SK-N-SH (cell line): ENCODE measurements around the gene NFKB2. TPM values are rescaled to one million over a fixed set of nuclear protein-coding genes. Genes with fewer than 3 reads are reported as not detected.

Experiments used
- CTCF ChIA-PET: fragments of 300-600, 350-600 bp; formaldehyde crosslinking; extraction: SDS; loops from one replicate; lab custom pipeline; 2021; lab: Yijun Ruan, JAX
- POLR2A ChIA-PET: fragments of 350-600 bp; sonication (Branson Sonifier 250); formaldehyde crosslinking; extraction: SDS; loops from one replicate; lab custom pipeline; 2020; ENCODE audit warnings: antibody characterized with exemption, inconsistent platforms; lab: Yijun Ruan, JAX
- DNase-seq: peaks from one replicate; pipeline ENCODE4 v3.0.0; 2012
- H2AFZ ChIP-seq: fragments of 200-600 bp; sonication (generic); 2 replicates; pipeline ENCODE4 v1.8.1; 2016; ENCODE audit warnings: antibody characterized with exemption, mild to moderate bottlenecking, low read depth
- H3F3A ChIP-seq: fragments of 200-600 bp; sonication (generic); replicated peaks from 2 replicates; pipeline ENCODE3; 2016; ENCODE audit warnings: antibody characterized with exemption, mild to moderate bottlenecking; ENCODE audit not compliant: insufficient read depth
- H3K27ac ChIP-seq, 2 experiments: fragments of 200-500 bp in 1 of 2; fragments of 200-600 bp in 1 of 2; sonication (Bioruptor generic) in 1 of 2; sonication (generic), shearing (Covaris generic) in 1 of 2; 2 replicates each; pipeline versions ENCODE4 v1.5.1 to v1.6.1; 2014 to 2016; ENCODE audit warnings: low read depth in 2 of 2, inconsistent platforms in 1 of 2, low read length in 1 of 2, mild to moderate bottlenecking in 1 of 2, mixed read lengths in 1 of 2
- H3K27me3 ChIP-seq: fragments of 200-600 bp; sonication (generic), shearing (Covaris generic); 2 replicates; pipeline ENCODE4 v1.6.1; 2016; ENCODE audit warnings: mixed run types; ENCODE audit not compliant: insufficient read depth
- H3K36me3 ChIP-seq, 2 experiments: fragments of 200-500 bp in 1 of 2; fragments of 200-600 bp in 1 of 2; sonication (Bioruptor generic) in 1 of 2; sonication (generic) in 1 of 2; replicated peaks in 1 of 2; 2 replicates each; pipeline versions ENCODE3 to v1.5.1; 2014 to 2016; ENCODE audit warnings: low read length in 1 of 2, mild to moderate bottlenecking in 1 of 2; ENCODE audit not compliant: insufficient read depth in 2 of 2, control insufficient read depth in 1 of 2
- H3K4me1 ChIP-seq, 2 experiments: fragments of 200-500 bp in 1 of 2; fragments of 200-600 bp in 1 of 2; sonication (Bioruptor generic) in 1 of 2; sonication (generic), shearing (Covaris generic) in 1 of 2; 2 replicates each; pipeline versions ENCODE4 v1.5.1 to v1.6.1; 2014 to 2016; ENCODE audit warnings: low read depth in 1 of 2, low read length in 1 of 2, mixed run types in 1 of 2; ENCODE audit not compliant: insufficient read depth in 2 of 2, control insufficient read depth in 1 of 2
- H3K4me2 ChIP-seq: fragments of 200-600 bp; sonication (generic), shearing (Covaris generic); 2 replicates; pipeline ENCODE4 v1.6.1; 2017; ENCODE audit warnings: mixed run types
- H3K4me3 ChIP-seq, 2 experiments: fragments of 200-500 bp in 1 of 2; fragments of 200-600 bp in 1 of 2; sonication (Bioruptor generic) in 1 of 2; sonication (generic), shearing (Covaris generic) in 1 of 2; 2 replicates each; pipeline versions ENCODE4 v1.5.1 to v1.8.1; 2014 to 2016; ENCODE audit warnings: low read depth in 2 of 2, inconsistent platforms in 1 of 2, low read length in 1 of 2, mild to moderate bottlenecking in 1 of 2, mixed read lengths in 1 of 2, moderate library complexity in 1 of 2
- H3K79me2 ChIP-seq: fragments of 200-600 bp; sonication (generic); 2 replicates; pipeline ENCODE4 v1.8.1; 2017; ENCODE audit warnings: mild to moderate bottlenecking; ENCODE audit not compliant: insufficient read depth
- H3K9ac ChIP-seq: fragments of 200-600 bp; sonication (generic); 2 replicates; pipeline ENCODE4 v1.6.1; 2017; ENCODE audit warnings: mixed run types
- H3K9me2 ChIP-seq: fragments of 200-600 bp; sonication (generic); 2 replicates; pipeline ENCODE4 v1.6.1; 2017; ENCODE audit warnings: mixed run types
- H3K9me3 ChIP-seq: fragments of 200-600 bp; sonication (generic); 2 replicates; pipeline ENCODE4 v1.6.1; 2017; ENCODE audit warnings: mixed run types, mild to moderate bottlenecking, moderate library complexity
- H4K20me1 ChIP-seq: fragments of 200-600 bp; sonication (generic); 2 replicates; pipeline ENCODE4 v1.6.1; 2017; ENCODE audit warnings: mild to moderate bottlenecking, mixed run types; ENCODE audit not compliant: insufficient read depth
- ELF1 ChIP-seq: IDR thresholded peaks from 2 replicates; pipeline ENCODE4 v1.4.0; 2012
- FOXM1 ChIP-seq: IDR thresholded peaks from 2 replicates; pipeline ENCODE4 v1.4.0; 2012; ENCODE audit warnings: low read depth, mild to moderate bottlenecking
- MEF2A ChIP-seq: IDR thresholded peaks from 2 replicates; pipeline ENCODE4 v1.4.0; 2012; ENCODE audit warnings: low read depth, borderline replicate concordance
- NRF1 ChIP-seq: IDR thresholded peaks from 2 replicates; pipeline ENCODE4 v1.6.1; 2012; ENCODE audit warnings: low read depth, mild to moderate bottlenecking, low read length
- RAD21 ChIP-seq: IDR thresholded peaks from 2 replicates; pipeline ENCODE4 v1.6.1; 2012; ENCODE audit warnings: mild to moderate bottlenecking, low read length
- RCOR1 ChIP-seq: fragments of 150-350 bp; IDR thresholded peaks from 2 replicates; pipeline ENCODE4 v1.6.1; 2017; ENCODE audit warnings: antibody characterized with exemption, low read length
- SIN3A ChIP-seq: IDR thresholded peaks from 2 replicates; pipeline ENCODE4 v1.6.1; 2012; ENCODE audit warnings: low read depth, mild to moderate bottlenecking, low read length, moderate library complexity, borderline replicate concordance
- TAF1 ChIP-seq: IDR thresholded peaks from 2 replicates; pipeline ENCODE4 v1.6.1; 2012; ENCODE audit warnings: low read depth, mild to moderate bottlenecking, low read length, moderate library complexity, borderline replicate concordance
- TCF12 ChIP-seq: IDR thresholded peaks from 2 replicates; pipeline ENCODE4 v1.4.0; 2012
- WGBS: methylation state at CpG from one replicate; pipeline ENCODE4 v1.1.6; 2017; ENCODE audit warnings: low lambda C conversion rate; 5-methylcytosine and 5-hydroxymethylcytosine counted together
- polyA plus RNA-seq, 3 experiments: library from polyadenylated mRNA; depleted of rRNA; stranded (reverse); fragments of >200 nt; gene quantifications; 2 replicates each; pipeline ENCODE4 v1.2.3, GENCODE V29; 2012
- TF ChIP-seq, protein P1 (sequence below): fragments of 200-600 bp; sonication (generic); IDR thresholded peaks from 2 replicates; pipeline ENCODE4 v1.6.1; 2017; ENCODE audit warnings: antibody characterized with exemption, mild to moderate bottlenecking, moderate library complexity
- TF ChIP-seq, protein P2 (sequence below): IDR thresholded peaks from 2 replicates; pipeline ENCODE4 v1.6.1; 2012; ENCODE audit warnings: mild to moderate bottlenecking, low read depth, low read length, moderate library complexity
- TF ChIP-seq, protein P3 (sequence below): IDR thresholded peaks from 2 replicates; pipeline ENCODE4 v1.4.0; 2012; ENCODE audit warnings: low read depth, borderline replicate concordance
- TF ChIP-seq, protein P4 (sequence below): IDR thresholded peaks from 2 replicates; pipeline ENCODE4 v1.4.0; 2012; ENCODE audit warnings: low read depth, borderline replicate concordance

Gene NFKB2
- polyA plus RNA-seq, 1 of the 3 experiments (the other 2 are of a cell fraction), result 26.6 TPM

DNA sequence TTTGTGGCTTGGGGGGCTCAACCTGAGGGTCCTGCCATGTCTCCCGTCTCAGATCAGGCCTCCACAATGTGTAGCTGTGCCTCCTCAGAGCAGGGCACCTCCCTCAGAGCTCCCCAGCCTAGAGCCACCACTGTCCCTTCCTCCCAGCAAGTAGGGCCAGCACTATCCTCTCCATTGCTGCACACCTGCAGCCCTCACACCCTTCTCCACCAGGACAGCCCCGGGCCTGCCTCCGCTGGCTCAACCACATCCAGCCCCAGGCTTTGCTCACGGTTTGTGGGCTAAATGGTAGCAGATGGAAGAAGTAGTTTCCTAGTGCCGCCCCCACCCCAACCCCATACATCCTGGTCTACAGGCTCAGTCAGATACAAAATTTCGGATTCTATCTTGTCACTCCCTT is 10.1 kb downstream of the NFKB2 start (continued):
- TF ChIP-seq, protein P1, sequence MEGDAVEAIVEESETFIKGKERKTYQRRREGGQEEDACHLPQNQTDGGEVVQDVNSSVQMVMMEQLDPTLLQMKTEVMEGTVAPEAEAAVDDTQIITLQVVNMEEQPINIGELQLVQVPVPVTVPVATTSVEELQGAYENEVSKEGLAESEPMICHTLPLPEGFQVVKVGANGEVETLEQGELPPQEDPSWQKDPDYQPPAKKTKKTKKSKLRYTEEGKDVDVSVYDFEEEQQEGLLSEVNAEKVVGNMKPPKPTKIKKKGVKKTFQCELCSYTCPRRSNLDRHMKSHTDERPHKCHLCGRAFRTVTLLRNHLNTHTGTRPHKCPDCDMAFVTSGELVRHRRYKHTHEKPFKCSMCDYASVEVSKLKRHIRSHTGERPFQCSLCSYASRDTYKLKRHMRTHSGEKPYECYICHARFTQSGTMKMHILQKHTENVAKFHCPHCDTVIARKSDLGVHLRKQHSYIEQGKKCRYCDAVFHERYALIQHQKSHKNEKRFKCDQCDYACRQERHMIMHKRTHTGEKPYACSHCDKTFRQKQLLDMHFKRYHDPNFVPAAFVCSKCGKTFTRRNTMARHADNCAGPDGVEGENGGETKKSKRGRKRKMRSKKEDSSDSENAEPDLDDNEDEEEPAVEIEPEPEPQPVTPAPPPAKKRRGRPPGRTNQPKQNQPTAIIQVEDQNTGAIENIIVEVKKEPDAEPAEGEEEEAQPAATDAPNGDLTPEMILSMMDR, result no peak
- no peak for TF ChIP-seq NRF1
- TF ChIP-seq TAF1, result no peak
- no peak for TF ChIP-seq MEF2A
- TF ChIP-seq, protein P2, sequence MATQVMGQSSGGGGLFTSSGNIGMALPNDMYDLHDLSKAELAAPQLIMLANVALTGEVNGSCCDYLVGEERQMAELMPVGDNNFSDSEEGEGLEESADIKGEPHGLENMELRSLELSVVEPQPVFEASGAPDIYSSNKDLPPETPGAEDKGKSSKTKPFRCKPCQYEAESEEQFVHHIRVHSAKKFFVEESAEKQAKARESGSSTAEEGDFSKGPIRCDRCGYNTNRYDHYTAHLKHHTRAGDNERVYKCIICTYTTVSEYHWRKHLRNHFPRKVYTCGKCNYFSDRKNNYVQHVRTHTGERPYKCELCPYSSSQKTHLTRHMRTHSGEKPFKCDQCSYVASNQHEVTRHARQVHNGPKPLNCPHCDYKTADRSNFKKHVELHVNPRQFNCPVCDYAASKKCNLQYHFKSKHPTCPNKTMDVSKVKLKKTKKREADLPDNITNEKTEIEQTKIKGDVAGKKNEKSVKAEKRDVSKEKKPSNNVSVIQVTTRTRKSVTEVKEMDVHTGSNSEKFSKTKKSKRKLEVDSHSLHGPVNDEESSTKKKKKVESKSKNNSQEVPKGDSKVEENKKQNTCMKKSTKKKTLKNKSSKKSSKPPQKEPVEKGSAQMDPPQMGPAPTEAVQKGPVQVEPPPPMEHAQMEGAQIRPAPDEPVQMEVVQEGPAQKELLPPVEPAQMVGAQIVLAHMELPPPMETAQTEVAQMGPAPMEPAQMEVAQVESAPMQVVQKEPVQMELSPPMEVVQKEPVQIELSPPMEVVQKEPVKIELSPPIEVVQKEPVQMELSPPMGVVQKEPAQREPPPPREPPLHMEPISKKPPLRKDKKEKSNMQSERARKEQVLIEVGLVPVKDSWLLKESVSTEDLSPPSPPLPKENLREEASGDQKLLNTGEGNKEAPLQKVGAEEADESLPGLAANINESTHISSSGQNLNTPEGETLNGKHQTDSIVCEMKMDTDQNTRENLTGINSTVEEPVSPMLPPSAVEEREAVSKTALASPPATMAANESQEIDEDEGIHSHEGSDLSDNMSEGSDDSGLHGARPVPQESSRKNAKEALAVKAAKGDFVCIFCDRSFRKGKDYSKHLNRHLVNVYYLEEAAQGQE, result no peak
- no peak for TF ChIP-seq SIN3A
- no peak for TF ChIP-seq RAD21

DNA sequence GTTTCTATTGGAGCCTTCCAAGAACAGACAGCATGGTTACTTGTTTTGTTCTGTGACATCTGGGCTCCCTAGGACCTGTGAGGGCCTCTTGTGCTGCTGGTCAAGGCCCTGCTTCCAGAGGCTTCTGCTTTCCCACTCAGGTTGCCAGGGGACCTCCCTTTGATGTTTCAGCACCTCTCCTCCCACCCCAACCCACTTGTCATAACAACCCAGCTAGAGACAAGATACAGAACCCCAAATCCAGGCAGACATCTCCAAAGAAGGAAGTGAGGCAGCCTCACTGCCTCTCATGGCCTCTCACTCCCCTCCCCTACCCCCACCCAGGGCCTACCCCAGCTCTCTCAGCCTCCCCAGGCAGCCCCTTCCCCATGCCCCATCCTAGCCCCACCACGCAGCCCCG is 11.3 kb downstream of the NFKB2 start:
- no peak overlapping the region for H2AFZ ChIP-seq
- DNase-seq, result no peak
- no peaks in the 10 kb centered on the region for H3K9me3 ChIP-seq
- ChIA-PET POLR2A (interaction anchor here (1.1 kb wide), 1 partner anchor 17 kb away, joined by 4 read pairs; no protein-coding TSS in a partner anchor), CTCF (interaction anchor here (1.1 to 16.5 kb wide), 6 partner anchors 8 to 177 kb away, joined by 3 to 359 read pairs (median 22); partner anchors contain the start of genes FBXL15, NFKB2 and PSD)
- H3K27me3 ChIP-seq, result no peaks in the 10 kb centered on the region
- no peak overlapping the region for H3K9ac ChIP-seq
- no peaks in the 10 kb centered on the region for H3K79me2 ChIP-seq
- no peaks in the 10 kb centered on the region for H4K20me1 ChIP-seq
- TF ChIP-seq FOXM1 (no peak), RAD21 (no peak), RCOR1 (no peak), TCF12 (no peak), ELF1 (no peak)
- TF ChIP-seq, protein P3, sequence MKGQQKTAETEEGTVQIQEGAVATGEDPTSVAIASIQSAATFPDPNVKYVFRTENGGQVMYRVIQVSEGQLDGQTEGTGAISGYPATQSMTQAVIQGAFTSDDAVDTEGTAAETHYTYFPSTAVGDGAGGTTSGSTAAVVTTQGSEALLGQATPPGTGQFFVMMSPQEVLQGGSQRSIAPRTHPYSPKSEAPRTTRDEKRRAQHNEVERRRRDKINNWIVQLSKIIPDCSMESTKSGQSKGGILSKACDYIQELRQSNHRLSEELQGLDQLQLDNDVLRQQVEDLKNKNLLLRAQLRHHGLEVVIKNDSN, result no peak
- TF ChIP-seq, protein P4, sequence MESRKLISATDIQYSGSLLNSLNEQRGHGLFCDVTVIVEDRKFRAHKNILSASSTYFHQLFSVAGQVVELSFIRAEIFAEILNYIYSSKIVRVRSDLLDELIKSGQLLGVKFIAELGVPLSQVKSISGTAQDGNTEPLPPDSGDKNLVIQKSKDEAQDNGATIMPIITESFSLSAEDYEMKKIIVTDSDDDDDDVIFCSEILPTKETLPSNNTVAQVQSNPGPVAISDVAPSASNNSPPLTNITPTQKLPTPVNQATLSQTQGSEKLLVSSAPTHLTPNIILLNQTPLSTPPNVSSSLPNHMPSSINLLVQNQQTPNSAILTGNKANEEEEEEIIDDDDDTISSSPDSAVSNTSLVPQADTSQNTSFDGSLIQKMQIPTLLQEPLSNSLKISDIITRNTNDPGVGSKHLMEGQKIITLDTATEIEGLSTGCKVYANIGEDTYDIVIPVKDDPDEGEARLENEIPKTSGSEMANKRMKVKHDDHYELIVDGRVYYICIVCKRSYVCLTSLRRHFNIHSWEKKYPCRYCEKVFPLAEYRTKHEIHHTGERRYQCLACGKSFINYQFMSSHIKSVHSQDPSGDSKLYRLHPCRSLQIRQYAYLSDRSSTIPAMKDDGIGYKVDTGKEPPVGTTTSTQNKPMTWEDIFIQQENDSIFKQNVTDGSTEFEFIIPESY, result no peak
- no peak overlapping the region for H3K27ac ChIP-seq
- WGBS, result 70% methylated on average over 2 of the region's 2 CpGs
- no peak overlapping the region for H3K4me2 ChIP-seq
- no peak overlapping the region for H3K4me3 ChIP-seq
- H3F3A ChIP-seq, result no peaks in the 10 kb centered on the region
- no peaks in the 10 kb centered on the region for H3K9me2 ChIP-seq
- H3K4me1 ChIP-seq, result peaks cover 0 to 17% of the 10 kb centered on the region in 2 experiments; a peak in 1 of 4 replicates
- no peaks in the 10 kb centered on the region for H3K36me3 ChIP-seq
